GM19025 (cell line): Measurements from ENCODE around the gene CHST12.

ENCODE experiments used
- ATAC-seq: cut with Tn5 transposase; IDR thresholded peaks from one replicate; pipeline ENCODE4 v1.9.1; 2021; ENCODE audit warnings: mild to moderate bottlenecking, low read depth, moderate library complexity; ENCODE audit not compliant: unreplicated experiment

Gene CHST12

GRCh38 chr7:2494191-2495130 lies 91.0 kb downstream of the CHST12 start:
- ATAC-seq, result no peak

- no peak for ATAC-seq
Measured at GRCh38 chr7:2495418-2496299, 92.2 kb downstream of the CHST12 start.

DNA sequence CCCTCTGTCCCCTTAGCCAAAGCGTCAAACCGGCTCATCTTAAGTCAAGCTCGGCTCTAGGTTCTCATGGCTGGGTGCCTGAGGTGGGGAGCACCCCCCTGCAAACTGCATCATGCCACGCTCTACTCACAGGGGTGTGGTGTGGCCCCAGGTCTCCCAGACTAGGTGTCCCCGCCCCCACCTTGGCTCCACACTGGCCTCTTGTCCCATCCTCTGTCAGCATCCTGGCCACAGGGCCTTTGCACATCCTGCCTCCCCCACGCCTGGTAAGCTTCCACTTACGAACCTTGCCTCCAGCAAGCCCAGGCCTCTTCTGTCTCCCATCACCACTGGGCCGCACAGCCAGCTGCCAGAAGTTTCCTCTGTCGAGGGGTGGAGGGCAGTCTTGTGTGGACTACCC lies 93.0 kb downstream of the CHST12 start:
- ATAC-seq, result no peak

- no peak for ATAC-seq
Measured at GRCh38 chr7:2497065-2497464, 93.7 kb downstream of the CHST12 start.

GRCh38 chr7:2497500-2498336 lies 94.3 kb downstream of the CHST12 start:
- ATAC-seq, result no peak
